ENCODE data around the gene RPS24.
"Not testable (repeated sequence)": the region's sequence is repeated elsewhere in the genome, so short reads cannot be mapped to it uniquely, and the experiment has no call there.

Gene RPS24

DNA sequence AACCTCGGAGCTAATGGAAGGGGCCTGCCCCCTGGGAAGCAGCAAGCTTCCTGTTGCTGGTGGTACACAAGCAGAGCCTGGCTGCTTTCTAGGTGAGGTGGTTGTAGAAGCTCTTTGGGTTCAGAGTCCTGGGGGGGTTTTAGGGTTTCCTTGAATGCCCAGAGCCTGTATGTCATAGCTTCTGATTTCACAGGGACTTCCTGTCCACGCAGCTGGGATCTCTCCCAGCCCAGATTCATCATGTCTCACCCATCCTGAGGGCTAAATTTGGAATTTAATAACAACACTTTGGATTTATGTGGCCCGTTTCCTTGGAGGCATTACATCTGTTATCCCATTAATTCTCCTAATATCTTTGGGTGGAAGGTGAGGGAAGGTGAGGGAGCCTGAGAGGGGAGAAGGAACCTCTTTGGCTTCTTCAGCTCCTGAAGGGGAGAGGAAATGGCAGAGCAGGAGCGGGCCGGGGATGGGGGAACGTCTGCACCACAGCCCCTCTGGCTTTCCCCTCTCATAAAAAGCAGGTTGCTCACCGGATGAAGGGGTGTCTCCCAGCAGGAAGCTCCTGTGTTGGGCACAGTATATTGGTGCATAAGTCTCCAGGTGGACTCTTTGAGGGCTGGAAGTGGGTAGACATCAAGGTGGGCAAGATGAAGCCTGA is 19.7 kb downstream of the RPS24 start:
- DNase-seq (ENCODE audit: low spot score), result no peak

DNA sequence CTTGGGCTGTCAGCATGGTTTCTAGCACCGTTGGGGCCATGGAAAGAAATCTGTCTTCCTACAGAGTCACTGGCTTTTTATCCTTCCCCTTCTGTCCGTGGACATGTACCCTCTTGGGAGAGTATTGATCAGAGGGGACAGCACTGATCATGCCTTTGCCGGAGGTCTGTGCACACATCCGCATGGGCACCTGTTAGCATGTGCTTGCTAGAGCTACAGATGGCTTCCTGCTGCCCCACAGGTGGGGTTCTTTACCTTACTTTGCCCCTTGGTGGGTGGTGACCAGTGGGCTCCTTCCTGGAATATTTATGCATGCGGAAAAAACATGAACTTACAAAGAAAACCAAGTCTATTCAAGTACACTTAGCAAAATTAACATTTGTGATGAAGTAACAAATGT is 24.9 kb downstream of the RPS24 start:
- DNase-seq (ENCODE audit: low spot score), result no peak

DNA sequence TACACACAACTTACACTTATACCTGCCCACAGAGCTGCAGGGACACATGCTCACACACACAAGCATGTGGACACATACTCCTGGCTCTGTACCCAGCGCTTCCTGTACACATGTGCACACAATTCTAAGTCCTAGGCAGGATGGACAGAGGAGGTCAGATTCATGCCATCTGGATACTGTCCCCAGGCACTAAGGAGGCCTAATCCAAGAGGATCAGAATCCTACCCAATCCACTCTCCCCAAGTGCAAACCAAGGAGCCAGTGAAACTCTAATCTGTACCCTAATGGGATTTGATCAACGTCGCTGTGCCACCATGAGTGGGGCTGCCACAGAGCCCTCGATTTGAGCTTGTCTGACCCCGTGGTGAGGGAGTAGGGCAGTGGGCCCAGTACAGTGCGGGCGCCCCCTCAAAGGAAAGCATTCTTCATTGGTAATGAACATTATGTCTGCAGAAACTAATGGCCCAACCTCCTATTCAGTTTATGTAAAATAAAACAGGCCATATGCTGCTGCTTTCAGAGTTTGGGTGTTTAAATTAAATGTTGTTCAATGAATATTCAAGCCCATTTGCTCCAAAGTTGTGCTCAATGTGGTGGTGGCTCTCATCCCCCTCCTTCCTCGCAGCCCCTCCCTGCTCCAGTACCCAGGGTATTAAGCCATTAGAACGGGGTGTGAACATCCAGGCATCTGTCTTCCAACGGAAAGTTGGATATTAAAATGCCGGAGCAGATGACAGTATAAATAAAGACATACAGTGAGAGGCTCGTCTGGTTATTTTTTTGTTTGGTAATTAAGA is 26.4 kb downstream of the RPS24 start:
- no peak for DNase-seq (ENCODE audit: low spot score)

DNA sequence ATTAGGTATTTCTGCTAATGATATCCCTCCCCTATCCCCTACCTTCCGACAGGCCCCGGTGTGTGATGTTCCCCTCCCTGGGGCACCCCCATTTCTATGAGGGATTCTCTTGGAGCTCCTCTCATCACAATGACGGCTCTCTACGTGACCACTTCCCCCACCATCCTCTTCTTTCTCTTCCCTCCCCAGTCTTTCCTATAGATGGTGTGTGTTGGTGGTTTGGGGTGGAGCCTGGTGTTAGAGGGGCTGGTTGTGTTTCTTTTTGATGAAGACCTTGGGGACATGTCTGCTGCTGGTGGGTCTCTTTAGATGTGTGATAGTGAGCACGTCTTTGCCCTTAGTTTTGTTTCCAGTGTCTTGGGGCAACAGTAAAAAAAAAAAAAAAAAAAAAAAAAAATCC is 28.6 kb downstream of the RPS24 start:
- DNase-seq (ENCODE audit: low spot score), result no peak

DNA sequence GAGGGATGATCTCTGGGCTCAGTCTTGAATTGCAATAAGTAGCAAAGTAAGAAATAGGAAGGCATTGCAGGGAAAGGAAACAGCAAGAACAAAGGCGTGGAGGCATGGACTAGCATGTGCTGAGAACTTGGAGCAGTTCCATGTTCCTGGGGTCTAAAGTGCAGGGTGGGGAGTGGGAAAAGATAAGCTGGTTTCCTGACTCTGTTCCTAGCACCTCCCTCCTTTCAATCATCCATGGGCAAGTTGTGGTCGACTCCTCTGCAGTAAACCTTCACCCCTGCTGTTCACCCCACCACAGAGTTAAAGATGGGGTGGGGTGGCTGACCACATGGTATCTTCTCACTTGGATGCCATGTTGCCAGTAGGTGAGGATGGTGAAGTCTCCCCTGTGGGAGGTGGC is 29.6 kb downstream of the RPS24 start:
- DNase-seq (ENCODE audit: low spot score), result no peak

DNA sequence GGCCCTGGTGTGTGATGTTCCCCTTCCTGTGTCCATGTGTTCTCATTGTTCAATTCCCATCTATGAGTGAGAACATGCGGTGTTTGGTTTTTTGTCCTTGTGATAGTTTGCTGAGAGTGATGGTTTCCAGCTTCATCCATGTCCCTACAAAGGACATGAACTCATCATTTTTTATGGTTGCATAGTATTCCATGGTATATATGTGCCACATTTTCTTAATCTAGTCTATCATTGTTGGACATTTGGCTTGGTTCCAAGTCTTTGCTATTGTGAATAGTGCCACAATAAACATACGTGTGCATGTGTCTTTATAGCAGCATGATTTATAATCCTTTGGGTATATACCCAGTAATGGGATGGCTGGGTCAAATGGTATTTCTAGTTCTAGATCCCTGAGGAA is 31.3 kb downstream of the RPS24 start:
- DNase-seq (ENCODE audit: low spot score), result not testable (repeated sequence)

DNA sequence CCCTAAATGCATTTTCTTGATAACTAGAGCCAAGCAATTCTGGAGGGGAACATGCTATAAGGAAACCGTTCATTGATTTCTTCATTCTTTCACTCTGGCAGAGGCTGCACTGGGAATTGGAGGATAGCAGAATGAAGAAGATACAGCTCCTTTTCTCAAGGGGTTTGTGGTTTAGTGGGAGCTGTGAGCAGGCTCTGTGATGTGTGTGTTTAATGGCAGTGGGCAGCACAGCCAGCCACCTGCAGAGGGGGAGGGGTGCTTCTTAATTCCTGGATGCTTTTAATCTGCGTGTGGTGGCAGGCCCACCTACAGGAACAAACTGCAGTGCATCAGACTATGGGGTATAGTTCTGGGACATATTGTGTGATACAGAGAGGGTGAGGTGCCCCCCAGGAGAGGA is 31.9 kb downstream of the RPS24 start:
- no peak for DNase-seq (ENCODE audit: low spot score)

DNA sequence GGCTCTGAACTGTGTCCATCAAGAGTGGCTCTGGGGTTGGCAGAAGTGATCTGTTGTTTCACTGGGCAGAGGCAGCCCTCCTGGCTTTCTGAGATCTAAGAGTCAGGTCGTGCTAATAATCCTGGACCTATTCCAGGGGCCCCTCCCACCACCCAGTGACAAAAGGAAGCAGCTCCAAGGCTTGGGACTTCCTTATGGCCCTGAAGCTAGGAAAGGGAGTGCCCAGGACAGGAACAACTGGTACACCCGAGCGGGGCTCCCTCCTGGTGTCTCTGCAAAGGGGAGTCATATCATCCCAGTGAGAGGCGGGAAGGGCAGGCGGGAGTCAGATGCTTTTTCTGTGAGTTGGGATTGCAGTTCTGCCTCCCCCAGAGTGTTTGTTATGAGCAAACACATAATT is 32.3 kb downstream of the RPS24 start:
- DNase-seq (ENCODE audit: low spot score), result no peak

DNA sequence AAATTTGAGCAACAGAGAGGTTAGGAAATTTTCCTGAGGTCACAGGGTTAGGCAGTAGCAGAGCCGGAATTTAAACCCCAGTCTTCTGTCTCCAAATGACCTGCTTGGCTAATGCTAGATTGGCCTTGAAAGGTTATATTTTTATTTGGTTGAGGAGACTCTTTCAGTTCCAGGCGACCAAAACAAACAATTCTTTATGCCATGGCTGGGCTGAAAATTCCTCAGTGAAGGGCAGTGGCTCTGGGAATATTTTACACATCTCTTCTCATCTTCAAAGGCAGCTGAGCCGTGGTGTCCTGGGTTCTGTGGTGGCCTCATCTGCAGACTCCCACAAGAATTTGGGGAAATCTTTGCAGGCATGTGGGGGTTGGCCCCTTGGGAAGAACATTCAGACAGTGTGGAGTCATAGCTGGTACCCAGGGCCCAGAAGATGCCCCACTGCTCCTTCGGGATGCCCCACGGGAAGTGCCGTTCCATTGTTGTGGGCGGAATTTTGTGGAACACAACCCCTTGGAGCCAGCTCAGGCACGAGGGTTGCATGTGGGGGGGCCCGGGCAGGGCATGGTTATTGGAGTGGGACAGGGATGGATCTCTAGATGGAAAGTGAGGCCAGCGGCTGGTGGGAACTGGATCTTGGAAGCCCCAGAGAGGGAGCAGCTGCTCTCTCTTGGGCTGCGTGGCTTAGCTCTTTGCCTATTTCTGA is 33.2 kb downstream of the RPS24 start:
- no peak for DNase-seq (ENCODE audit: low spot score)

DNA sequence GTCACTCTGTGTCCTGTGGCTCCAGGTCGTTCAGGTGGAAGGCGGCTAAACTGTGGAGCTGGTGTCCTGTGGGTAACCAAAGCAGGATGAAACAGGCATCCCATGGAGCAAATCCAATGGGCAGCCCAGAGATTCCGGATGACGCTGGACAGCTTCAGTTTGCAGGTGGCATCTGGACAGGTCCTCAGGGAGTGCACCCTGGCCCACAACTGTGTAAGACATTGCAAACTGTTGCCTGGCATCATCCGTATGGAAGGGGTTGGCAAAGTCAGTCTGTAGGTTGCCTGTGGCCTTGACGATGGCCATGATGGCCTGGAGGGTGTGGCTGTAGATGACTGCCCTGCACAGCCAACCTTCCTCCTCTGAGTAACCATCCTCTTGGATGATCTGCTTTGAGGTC is 35.5 kb downstream of the RPS24 start:
- DNase-seq (ENCODE audit: low spot score), result no peak

DNA sequence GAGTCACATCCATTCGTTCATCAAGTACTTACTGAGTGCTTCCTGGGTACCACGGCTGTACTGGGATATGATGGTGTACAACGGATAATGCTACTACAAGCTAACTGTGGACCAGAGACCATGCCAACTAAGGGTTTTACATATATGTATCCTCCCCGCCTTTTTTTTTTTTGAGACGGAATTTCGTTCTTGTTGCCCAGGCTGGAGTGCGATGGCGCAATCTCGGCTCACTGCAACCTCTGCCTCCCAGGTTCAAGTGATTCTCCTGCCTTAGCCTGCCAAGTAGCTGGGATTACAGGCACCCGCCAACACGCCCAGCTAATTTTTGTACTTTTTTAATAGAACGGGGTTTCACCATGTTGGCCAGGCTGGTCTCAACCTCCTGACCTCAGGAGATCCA is 36.4 kb downstream of the RPS24 start:
- not testable (repeated sequence) for DNase-seq (ENCODE audit: low spot score)

DNA sequence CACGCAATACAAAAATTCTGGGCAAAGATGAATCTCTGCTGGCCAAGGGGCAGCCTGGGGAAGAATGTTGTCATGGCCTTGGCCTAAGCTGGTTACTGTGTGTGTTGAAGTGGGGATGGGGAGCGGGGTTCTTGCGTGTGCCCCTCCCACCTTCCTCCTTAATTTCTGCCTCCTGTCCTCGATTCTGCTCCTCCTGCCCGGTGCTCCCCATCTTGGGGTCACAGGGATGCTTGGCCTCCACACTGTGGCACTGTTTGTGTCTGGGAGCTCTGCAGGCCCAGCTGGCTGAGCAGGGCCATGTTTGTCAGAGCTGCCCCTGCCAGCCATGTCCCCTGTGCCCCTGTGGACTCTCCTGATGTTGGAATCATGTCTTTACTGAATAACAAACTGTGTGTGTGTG is 37.1 kb downstream of the RPS24 start:
- no peak for DNase-seq (ENCODE audit: low spot score)

DNA sequence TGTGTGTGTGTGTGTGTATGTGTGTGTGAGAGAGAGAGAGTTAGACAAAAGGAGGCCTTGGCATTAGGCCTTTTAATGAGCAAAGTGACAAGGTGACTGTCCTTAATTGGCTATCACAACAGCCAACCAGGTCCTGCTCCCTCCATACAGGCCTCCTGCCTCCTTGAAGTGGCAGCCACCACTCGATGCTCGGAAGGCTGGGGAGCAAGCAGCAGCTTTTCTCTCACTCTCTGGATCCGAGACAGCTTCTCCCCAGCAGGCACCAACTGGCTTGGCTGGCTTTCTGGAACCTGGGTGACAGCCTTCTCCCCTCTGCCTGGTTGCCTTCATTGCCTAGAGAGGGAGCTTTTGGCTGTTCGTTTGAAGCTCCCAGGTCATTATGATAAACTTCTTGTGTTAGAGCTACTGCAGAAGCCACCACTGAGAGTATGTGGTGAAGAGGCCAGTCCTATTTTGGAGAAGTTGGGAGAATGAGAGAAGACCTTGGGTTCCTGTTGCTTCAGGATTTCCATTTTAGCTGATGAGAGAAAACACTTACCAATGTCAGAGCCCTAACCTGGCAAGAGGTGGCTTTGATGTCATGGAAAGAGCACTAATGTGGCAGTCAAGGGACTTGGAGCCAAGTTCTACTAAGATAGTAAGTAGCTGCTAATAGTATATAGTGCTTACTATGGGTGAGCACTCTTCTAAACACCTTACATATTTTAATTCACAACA is 37.6 kb downstream of the RPS24 start:
- DNase-seq (ENCODE audit: low spot score), result no peak

DNA sequence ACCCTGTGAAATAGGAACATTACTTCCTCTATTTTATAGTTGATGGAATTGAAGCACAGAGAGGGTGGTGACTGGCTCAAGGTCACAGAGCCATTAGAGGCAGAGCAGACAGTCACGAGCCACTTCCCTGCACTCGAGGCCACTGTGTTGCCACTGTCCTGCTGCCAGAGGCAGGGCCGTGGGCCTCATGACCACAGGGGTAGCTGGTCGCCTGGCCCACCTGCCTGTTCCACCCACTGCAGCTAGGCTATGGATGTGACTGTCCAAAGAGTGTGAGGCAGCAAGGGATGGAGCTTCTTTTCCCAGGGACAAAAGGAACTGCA is 38.2 kb downstream of the RPS24 start:
- no peak for DNase-seq (ENCODE audit: low spot score)

DNA sequence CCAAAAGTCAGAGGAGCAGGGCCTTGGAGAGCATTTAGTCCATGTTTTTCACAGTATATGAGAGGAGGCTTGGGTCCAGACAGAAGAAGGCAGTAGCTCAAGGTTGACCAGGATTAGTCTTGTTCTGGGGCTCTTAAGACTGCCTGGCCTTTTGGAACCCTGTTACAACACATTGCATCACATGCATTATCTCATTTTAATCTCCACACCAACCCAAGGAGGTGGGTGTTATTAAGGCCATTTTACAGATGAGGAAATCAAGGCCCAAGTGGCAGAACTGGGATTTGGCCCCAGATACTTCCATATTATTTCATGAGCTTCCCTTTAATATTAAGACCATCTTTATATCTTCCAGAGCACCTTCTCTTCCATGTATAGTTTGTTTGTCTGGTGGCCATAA is 38.8 kb downstream of the RPS24 start:
- no peak for DNase-seq (ENCODE audit: low spot score)

DNA sequence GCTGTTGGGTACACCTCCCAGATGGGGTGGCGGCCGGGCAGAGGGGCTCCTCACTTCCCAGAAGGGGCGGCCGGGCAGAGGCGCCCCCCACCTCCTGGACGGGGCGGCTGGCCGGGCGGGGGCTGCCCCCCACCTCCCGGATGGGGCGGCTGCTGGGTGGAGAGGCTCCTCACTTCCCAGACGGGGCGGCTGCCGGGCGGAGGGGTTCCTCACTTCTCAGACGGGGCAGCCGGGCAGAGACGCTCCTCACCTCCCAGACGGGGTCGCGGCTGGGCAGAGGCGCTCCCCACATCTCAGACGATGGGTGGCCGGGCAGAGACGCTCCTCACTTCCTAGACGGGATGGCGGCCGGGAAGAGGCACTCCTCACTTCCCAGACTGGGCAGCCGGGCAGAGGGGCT is 42.1 kb downstream of the RPS24 start:
- not testable (repeated sequence) for DNase-seq (ENCODE audit: low spot score)

DNA sequence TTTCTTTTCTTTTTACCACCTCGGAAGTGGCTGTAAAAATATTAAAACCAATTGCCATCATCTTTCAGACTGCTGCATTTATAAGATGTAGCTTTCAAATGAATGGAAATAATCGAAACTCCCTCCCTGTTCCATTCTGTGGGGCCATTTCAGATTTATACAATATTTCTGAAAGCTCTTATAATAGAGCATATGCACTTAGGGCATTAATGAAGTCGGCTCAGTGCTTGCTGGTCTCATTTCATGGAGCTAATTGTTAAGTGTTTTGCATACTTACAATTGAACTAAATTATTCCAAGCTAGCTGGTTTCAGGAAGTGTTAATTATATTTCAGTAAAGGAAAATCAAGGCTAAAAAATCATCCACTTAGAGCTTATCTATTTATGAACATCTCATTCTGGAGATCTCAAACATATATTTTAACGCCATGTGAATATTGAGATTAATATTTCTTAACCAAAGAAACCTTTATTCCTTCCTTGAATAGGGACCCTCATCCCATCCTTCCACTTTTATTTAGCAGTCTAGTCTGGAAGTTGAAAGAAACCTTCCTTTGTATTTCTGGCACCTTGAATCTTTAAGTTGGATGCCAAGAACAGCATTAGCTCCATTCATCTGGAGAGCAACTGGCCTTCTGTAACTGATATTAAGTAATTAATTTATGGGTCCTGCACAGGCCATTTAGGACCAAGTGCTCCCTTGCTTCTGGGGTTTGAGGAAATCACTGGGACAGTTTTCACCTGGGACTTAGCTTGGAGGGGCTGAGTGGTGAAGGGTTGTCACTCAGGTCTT is 45.1 kb downstream of the RPS24 start:
- no peak for DNase-seq (ENCODE audit: low spot score)

DNA sequence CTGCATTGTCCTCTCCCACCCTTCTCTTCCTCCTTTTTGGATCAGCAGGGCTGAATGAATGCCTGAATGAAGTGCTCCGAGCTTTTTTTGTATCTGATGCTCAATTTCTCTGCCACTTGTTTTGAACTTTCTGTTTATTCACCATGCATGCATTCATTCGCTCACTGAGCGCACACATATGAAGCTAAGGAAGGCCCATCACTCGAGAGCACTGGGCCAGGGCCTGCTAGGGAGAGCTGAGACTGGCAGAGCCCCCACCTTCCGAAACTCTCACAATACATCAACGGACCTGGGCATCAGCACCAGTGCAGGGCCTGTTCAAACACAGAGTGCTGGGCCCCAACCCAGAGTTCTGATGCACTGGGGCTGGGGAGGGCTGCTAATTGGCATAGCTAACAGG is 45.7 kb downstream of the RPS24 start:
- DNase-seq (ENCODE audit: low spot score), result no peak

DNA sequence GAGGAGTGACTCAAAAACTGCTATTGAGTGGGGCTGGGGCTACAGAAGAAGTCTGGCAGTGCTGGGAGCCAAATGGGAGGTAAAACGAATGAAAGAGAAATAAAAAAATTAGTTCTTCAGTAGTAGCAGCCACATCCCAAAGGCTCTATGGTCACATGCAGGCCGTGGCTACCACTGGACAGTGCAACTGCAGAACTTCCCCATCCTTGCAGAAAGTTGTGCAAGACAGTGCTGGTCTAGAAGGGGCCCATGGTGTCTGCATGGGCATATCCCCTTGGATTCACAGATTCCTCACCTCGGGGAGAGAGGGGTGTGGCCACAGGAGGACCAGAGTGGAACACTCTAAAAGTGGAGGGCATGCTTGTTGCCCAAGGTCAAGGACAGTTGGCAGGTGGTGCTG is 47.6 kb downstream of the RPS24 start:
- DNase-seq (ENCODE audit: low spot score), result no peak

DNA sequence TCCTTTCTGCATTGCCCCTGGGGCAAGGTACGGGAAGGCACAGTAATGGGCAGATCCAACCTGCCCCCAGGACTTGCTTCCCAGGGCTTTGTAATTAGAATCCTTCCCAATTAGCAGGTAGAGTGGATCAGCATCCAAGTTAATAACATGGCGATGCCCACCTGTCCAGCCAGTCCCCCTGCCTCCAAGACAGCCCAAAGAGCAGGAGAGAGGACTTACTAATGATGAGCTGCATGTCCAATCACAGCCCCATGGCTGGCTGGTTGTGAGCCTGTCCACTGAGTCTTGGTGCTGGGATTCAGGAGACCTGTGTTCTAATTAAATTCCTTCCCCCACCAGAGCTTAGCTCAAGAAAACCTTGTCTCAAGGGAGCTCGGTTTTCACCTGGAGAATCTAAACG is 49.0 kb downstream of the RPS24 start:
- DNase-seq (ENCODE audit: low spot score), result no peak

All from iPS-NIHi11 (cell line).